ENCODE results near the gene ATP2C1.
"Not testable (repeated sequence)": the region's sequence is repeated elsewhere in the genome, so short reads cannot be mapped to it uniquely, and the experiment has no call there.

ATP2C1 gene

GRCh38 chr3:130939753-130940152 is 45.9 kb downstream of the ATP2C1 start:
- DNase-seq (ENCODE audit: low spot score), result no peak

DNA sequence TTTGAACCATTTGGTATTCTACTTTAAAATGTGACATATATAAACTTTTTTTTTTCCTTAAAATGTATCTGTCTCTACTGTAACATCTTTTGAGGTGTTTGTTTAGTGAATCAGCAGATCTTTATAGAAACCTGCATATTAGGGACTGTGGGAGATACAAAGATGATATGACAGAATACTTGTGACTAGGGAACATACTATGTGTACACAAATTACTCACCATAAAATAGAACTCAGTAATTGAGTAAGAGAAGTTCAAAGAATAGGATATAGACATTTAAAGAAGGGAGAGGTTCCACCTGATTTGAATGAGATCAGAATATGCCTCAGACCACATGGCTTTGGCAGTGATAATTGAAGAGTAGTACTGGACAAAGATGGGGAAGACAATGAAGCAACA is 47.9 kb downstream of the ATP2C1 start:
- DNase-seq (ENCODE audit: low spot score), result no peak

DNA sequence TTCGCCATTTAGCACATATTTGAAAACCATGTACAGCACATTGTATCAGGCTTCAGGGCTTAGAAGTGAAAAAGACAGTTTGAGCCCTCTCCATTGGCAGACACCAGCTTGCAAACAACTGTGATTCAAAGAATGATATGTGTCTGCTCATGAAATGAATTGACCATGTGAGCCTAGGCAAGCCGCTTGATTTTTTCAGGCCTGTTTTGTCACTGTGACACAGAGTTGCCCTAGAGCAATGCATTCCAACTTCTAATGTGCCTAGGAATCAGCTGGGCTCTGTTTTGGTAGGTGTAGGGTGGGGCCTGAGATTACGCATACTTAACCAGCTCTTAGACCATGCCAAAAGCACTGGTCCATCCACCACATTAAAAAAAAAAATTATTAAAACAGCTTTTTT is 53.0 kb downstream of the ATP2C1 start:
- no peak for DNase-seq (ENCODE audit: low spot score)

DNA sequence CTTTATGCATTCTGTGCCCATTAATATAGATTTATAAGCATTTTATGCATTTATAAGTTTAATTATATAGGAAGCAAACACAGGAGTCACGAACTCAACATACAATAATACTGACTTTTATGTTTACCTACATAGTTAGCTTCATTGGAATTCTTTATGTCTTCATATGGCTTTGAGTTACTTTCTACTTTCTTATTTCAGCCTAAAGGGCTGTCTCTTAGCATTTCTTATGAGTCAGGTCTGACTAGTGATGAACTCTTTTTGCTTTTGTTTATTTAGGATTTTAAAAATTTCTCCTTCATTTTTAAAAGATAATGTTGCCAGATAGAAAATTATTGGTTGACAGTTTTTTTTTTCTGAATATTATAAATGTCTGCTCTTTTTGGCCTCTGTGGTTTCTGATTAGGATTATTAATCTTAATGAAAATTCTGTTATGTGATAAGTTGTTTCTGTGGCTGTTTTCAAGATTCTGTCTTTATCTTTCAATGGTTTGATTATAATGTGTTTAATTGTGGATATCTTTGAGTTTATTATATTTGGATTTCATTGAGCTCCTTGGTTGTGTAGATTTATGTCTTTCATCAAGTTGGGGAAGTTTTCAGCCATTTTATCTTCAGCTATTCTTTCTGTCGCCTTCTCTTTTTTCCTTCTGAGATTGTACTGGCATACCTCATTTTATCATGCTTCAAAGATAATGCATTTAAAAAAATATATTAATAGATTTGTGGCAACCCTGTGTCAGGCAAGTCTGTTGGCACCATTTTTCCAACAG is 54.3 kb downstream of the ATP2C1 start:
- DNase-seq (ENCODE audit: low spot score), result no peak

- DNase-seq (ENCODE audit: low spot score), result no peak
Measured at GRCh38 chr3:130948929-130949328, 55.0 kb downstream of the ATP2C1 start.

DNA sequence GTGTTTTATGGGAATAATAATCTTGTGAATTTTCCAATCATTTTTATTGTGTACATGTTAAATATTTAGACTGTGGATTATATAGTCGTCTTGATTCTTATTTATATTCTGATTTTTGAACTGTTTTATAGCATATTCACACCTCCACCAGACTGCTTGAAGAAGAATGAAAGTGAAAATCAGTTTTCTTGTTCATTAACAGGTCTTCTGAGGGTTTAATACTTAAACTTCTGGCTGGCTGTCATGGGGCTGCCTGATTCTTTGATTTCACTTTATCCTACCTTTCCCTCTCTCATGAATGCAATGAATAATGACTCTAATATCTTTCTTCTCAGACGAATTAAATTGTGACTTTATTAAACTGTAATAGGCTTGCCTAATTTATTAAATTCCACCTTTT is 56.2 kb downstream of the ATP2C1 start:
- DNase-seq (ENCODE audit: low spot score), result no peak

DNA sequence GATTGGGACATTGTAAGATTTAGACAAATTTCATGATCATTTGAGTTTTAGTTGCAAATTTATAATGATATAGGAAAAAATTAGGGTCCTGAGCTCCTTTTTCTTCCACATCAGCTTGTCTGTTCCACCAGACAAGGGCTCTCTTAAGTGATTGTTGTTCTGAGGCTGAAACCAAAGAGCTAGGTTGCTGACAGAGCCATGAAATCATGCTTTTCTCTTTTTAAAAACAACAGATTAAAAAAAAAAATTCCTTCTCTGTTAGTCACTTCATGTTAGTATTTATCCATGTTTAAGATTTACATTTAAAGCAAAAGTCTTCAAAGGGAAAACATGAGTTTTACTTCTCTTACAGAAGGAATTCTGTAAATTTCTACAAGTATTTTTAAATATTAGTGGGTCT is 56.8 kb downstream of the ATP2C1 start:
- DNase-seq (ENCODE audit: low spot score), result no peak

DNA sequence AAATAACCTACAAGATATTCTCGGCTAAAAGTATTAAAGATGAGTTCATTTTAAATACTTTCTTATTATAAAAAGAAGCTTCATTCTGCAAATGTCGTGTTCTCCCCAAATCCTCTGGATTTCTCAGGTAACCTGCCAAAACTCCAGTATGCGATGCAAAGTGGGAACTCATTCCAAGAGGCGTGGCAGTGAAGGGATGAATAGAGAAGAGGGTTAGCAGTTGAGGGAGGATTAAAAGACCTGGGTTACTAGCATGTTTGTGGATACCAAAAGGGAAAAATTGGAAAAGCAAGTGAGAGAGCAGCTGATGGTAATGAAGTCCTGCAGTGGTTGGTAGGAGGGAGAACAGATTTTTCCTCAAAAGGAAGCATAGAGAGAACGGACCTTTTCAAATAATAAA is 61.6 kb downstream of the ATP2C1 start:
- DNase-seq (ENCODE audit: low spot score), result no peak

- DNase-seq (ENCODE audit: low spot score), result no peak
Measured at GRCh38 chr3:130956281-130956680, 62.4 kb downstream of the ATP2C1 start.

GRCh38 chr3:130956721-130957120 is 62.8 kb downstream of the ATP2C1 start:
- DNase-seq (ENCODE audit: low spot score), result no peak

DNA sequence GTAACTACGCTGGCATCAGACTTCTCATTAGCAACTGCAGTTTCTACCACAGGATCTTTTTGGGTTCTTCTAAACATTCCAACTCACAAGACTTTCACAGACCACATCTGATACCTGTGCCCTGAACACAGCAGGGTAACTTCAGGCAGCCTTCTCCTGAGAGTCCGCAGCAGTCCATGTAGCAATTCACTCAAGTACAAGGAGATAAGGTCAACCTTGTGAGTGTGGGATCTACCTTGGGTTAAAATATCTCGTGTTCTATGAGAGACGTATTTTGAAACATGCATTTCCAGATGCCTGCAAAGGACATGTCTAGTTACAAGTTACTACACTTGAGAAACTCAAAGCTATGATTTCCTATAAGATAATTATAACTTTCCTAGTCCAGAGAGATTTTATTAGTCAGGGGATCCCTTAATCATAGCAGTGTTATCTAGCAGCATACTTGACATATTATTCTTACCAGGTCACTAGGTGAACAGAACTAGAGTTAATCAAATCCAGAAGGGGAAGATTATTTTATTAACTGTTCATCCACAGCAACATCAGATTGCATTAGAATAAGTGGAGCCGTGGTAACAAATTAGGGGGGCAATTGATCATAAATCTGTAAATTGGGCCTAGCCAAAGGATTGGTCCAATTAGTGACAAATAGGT is 66.4 kb downstream of the ATP2C1 start:
- no peak for DNase-seq (ENCODE audit: low spot score)

DNA sequence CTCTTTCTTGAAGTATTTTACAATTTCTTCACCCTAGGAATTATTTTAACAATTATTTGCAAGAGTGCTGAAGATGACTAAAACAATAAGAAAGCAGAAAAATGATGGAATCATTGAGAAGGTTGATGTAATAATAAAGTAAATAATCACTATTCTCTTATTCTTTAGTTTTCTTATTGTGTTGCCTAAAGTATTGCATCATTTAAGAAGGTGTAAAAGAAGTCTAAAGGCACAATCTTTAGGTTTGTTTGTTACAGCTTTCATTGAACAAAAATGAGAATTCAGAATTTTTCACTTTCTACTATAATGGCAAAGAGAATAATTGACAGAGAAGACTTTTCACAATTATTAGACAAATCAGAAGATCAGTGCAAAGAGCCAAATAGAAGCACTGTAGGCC is 67.6 kb downstream of the ATP2C1 start:
- no peak for DNase-seq (ENCODE audit: low spot score)

DNA sequence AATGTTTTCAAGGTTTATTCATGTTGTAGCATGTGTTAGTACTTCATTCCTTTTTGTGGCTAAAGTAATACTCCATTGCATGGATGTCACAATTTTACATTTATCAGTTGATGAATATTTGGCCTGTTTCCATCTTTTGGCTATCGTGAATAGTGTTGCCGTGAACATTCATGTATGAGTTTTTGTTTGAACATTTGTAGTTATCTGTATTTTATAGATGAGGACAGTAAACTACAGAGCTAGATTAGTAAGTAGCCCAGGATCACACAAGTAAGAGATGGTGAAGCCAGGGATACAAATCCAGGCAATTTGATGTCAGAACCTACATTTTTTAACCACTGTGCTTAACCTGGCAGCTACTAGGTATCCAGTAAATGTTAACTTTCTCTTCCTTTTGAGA is 69.6 kb downstream of the ATP2C1 start:
- DNase-seq (ENCODE audit: low spot score), result no peak

- DNase-seq (ENCODE audit: low spot score), result no peak
Measured at GRCh38 chr3:130963878-130964277, 70.0 kb downstream of the ATP2C1 start.

DNA sequence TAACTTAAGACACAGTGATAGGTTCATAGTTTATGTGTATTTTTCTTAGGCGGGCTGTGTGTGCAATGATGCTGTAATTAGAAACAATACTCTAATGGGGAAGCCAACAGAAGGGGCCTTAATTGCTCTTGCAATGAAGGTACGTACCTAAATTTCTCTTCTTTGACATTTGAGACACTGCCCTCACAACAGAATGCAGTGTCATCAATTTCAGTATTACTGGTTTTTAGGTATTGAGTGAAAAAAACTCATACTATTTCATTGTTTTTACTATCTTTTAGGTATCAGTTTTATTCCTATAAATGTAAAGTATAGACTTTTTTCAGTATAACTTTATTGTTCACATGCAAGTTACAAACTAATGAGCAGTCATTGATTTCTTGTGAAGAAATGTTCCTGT is 73.4 kb downstream of the ATP2C1 start:
- no peak for DNase-seq (ENCODE audit: low spot score)

GRCh38 chr3:130968221-130968620 is 74.3 kb downstream of the ATP2C1 start:
- no peak for DNase-seq (ENCODE audit: low spot score)

- no peak for DNase-seq (ENCODE audit: low spot score)
Measured at GRCh38 chr3:130969621-130970020, 75.7 kb downstream of the ATP2C1 start.

- no peak for DNase-seq (ENCODE audit: low spot score)
Measured at GRCh38 chr3:130971208-130971607, 77.3 kb downstream of the ATP2C1 start.

- not testable (repeated sequence) for DNase-seq (ENCODE audit: low spot score)
Measured at GRCh38 chr3:130972592-130972991, 78.7 kb downstream of the ATP2C1 start.

- DNase-seq (ENCODE audit: low spot score), result no peak
Measured at GRCh38 chr3:130973406-130973805, 79.5 kb downstream of the ATP2C1 start.

DNA sequence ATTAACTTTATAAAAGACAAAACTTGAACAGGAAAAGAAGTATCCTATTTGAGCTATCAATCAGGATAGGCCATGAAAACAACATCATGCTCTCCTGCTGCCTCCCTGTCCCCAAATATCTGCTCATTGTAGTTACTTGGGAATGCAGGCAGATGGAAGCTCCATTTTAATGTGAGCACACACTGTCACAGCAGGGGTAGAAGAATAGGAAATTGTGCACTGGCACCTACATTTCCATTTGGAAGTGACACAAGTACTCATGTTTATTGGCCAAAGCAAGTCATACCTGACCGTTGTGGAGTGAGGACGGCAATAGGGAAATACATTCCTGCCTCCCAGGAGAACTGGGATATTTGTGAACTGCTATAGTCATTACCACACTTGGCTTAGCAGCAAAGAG is 80.3 kb downstream of the ATP2C1 start:
- DNase-seq (ENCODE audit: low spot score), result no peak

DNA sequence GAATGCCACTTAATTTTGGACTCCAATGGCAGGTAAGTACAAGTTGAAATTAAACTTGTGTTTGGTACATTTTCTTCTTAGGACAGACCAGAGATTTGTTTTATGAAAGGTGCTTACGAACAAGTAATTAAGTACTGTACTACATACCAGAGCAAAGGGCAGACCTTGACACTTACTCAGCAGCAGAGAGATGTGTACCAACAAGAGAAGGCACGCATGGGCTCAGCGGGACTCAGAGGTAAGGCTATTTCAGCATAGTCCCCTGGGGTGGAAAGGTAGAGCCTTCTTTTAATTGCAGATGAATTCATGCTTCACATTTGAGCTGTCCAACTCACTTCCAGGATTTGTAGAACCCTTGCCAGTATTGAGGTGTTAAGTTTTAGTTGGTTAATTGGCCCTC is 81.4 kb downstream of the ATP2C1 start:
- no peak for DNase-seq (ENCODE audit: low spot score)

DNA sequence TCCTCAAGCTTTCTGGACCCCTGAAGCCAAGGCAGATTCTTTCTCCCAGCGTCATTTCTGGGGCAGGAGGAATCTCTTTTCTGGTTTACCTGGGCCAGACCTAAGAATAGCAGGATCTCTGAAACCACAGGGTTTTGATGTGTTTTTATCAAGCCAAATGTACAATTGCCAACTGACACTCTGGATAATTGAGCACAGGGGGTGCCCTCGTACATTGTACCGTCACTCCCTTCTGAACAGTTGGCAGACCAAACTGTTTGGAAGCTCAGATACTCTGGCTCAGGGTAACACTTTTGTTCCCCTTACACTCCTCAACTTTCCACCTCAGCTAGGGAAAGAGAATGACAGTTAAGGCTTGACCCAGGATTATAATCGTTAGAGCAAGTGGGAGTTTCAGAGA is 82.8 kb downstream of the ATP2C1 start:
- DNase-seq (ENCODE audit: low spot score), result no peak

- no peak for DNase-seq (ENCODE audit: low spot score)
Measured at GRCh38 chr3:130979117-130979516, 85.2 kb downstream of the ATP2C1 start.
